Midbrain (tissue), 1 donor: ENCODE results near the gene ELL2.
A peak's percentile ranks its signal among the peaks of the same experiment; 100 is the strongest.
"Not testable (repeated sequence)": the region's sequence is repeated elsewhere in the genome, so short reads cannot be mapped to it uniquely, and the experiment has no call there.

ENCODE experiments used
- DNase-seq: peaks from one replicate; lab custom pipeline; 2025; lab: John Stamatoyannopoulos, UW

Gene ELL2

DNA sequence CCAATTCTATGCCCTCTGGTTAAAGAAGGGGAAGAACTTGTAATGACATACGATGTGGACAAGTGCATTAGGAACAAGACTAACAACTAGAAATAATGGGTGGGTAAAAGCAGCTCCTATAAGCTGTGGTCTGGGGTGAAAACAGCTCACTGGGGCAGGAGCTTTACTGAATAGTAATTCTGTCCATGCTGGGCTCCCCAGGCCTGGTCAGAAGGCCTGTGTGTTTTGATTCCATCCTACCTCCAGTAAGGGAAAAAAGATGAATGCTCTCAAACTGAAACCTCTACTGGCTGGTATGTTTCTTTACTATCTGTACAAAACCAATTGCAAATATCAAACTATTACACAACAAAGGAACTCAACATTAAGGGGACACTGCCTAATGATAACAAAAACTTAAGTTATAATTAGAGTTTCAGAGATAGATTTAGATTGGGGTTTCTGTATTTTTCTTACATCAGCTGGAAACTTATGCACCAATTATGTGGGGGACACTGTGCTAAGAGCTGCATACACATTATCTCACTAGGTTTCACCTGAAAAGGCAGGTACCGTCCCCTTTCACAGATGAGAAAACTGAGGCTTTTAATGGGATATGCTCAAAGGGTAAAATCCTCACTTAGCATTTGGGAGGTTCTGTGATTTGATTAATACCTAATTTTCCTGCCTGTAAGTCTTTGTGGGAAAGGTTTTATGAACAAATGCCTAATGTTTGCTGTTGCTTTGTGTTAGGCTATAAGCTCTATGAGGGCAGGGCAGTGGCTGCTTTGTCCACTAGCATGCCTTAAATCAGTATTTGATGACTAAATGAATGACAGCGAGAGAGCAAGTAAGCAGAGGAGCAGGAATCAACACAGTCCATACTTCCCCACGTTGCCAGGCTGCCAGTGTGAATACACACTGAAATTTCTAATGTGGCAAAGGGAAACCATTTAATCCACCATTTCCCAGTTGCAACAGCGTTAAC, 53.6 kb downstream of the ELL2 start:
- DNase-seq, result no peak

DNA sequence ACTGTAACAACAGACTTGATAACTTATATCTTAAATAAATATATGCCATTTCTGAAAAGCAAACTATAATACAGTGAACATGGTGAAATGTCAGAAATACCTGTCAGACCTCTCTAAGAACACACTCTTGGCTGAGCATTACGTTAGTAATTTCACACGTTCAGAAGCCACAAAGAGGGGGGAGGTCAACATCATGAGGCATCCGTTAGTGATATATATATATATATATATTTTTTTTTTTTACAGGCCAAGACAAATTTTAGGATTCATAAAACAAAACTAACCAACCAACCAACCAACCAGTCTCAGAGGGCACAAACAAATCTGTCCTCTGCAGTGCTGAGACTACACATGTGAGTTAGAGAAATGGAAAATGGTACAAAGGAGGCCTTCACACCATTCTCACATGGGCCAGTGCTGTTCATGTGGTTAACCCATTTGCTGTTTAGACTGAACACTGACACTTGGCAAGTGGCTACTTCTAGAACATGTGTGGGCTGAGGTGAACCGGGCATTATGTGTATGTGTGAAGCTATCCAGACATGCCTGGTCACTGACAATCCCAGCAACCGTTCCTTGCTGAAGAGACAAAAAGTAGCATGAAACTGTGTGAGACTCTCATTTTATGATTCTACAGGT, 54.5 kb downstream of the ELL2 start:
- no peak for DNase-seq

DNA sequence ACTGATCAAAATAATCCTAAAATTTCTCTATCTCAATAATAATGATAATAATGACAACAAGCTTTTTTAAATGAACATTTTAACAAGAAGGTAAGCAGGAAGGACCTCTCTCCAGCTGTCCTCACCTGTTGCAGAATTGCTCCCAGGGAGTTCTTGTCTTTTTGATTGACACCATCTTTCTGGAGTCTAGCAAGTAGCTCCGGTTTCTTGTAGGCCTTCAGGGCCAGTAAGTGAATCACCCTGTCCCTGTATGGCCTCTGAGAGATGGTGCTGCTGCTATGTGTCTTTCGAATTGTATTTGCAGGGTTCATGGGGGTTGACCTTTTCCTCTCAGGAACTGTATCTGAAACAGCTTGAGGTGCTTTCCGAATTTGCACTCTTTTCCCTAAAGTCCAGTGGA, 55.3 kb downstream of the ELL2 start:
- not testable (repeated sequence) for DNase-seq

DNA sequence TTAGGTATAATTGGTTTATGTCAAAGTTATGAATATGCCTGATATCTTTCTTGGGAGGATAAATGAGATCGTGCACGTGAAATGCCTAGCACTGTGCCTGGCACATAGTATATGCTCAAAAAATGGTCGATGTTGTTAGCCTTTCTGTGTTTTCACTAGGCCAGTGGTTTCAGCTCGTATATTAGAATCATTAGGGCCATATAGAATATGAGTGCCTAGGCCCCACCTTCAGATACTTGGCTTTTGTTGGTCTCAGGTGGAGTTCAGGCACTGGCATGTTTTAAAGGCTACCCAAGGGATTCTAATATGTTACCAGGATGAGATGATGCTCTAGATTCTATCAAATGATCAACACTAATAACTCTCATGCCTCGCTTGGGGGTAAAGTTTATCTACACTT, 56.8 kb downstream of the ELL2 start:
- no peak for DNase-seq

DNA sequence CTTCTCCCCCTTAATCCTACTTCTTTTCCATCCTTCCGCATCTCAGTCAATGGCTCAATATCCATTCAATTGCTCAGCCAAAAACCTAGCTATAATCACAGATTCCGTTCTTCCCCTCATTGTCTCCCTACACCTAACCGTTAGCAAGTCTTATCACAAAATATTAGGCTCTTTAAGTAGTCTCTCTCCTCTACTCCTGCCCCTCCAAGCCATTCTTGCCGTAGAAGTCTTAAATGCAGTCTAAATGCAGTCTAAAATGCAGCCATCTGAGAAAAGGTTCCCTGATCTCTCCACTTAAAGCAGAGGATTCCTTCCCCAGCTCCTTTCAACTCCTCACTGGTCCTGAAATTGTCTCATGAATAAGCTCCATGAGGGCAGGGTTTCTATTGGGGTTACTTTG, 57.8 kb downstream of the ELL2 start:
- DNase-seq, result no peak

DNA sequence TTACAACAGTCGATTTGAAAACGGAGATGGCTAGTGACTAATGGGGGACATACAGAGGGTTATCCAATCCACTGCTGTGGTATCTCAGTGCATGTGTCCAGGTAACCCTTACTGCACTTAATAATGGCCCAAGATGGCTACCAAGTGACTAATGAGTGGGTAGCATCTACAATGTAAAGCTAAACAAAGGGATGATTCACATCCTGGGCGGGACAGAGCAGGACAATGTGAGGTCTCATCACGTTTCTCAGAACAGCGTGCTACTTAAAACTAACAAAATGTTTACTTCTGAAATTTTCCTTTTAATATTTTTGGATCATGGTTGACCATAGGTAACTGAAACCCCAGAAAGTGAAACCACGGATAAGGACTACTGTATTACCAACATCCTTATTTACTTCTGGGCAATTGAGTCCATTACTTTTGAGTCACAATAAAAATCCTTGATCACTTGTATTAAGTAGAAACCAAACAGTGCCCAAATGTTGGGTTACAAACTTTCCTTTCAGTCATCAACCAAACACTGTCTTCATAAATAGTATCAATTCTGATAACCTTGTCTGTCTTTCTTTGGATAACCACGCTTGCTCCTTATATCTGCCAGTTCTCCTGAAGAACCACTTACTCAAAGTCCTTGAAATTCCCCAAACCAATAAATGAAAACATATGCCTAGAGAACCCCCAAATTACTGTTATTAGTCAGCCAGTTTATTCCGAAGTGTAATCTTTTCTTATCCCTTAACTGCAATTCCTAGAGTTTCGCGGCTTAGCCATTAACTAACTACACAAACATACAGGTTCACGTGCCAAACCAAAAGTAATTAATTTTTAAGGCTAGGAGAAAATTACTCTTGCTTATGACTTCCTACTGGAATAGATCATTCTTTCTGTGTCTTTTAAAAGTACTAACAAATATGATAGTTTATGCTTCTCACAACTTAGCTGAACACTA, 59.7 kb downstream of the ELL2 start:
- DNase-seq, result no peak

DNA sequence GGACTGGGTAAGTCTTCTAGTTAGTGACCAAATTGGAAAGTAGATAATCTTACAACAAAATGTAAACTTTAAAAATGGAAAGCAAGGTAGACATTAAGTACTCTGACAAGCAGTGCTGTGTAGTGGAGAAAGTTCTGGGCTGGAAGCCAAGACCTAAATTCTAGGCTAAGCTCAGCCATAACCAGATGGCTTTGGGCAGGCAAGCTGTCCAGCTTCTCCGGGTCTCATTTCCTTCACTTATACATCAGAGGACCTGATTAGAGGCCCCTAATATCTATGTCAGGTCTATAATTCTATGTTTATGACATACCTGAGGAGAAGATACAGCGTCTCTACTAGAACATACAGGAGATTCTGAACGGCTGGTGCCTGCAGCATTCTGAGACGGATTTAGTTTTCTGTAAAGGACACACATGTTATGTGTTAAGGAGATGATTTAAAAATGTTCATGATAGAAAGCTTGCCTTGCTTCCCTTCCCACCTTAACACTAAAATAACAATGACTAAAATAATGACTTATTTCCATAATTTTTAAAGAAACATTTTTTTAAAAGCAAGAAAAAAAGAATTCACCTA, 61.2 kb downstream of the ELL2 start:
- DNase-seq, result peak; percentile 36

DNA sequence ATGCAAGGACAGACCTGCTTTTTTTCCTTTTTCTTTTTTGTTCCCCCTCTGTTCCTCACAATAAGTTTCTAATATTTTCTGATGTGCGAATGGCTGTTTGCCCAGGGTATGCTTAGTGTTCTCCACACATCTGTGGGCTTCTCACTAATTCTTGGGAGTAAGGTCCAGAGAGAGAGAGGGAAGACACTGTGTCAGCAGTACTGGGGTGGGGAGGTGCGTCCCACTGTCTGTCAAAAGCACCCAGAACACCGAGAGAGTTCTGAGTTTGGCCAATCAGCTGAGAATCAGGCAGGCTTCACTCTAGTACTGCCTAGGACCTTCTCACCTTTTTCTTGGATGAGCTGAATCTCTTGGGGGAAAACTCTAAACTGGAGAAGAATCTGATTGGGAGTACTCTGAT, 61.8 kb downstream of the ELL2 start:
- no peak for DNase-seq

DNA sequence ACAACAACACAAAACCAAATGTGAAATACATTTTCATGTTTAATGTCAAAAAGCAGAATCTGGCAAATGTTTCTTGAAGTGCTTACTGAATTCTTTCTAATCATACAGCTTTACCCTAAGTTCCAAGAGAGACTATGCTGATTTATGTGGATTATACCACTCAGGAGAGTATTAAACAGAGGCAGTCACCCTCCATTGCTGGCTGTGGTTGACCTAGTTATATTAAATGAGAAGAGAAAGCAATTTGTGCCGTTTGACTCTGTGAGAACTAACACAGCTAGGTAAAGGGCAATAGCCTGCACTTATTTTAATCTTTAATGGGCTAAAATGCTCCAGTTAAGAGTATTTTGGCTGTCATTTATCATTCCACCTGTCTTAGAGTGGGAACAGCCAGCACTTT, 62.6 kb downstream of the ELL2 start:
- no peak for DNase-seq

DNA sequence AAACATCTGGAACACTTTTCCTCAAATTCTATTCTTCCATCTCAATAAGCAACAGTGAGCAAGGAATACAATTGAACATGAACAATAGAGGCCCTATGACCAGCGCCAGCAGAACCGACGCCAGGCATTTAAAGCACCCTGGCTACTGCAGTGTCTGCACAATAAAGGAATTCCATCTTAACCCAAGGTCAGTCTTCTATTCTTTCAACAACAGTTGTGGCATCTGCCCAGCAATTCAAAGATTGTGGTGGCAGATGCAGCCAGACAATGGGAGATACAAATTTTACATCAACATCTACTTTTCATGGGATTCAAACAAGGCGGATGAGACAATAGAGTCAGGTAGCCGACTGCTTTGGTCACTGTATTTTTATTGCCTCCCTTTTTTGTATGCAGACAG, 65.9 kb downstream of the ELL2 start:
- peak; percentile 65 for DNase-seq

DNA sequence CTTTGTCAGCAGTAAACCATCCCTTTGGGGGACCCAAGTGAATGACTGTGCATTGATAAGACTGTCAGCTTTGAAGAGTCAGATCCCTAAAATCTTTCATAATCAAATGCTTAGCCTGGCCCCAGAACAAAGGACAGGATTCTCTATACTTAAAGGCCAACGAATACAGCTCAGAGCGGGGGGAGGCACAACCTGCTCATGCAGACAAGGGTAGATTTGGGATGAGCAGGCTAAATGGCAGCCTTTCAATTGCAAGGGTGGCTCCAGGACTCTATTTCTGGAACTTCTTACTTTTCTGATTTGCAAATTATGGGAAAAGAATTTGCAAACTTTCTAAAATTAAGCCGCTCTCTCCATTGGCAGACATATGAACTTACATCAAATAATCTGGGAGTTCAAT, 66.4 kb downstream of the ELL2 start:
- no peak for DNase-seq

DNA sequence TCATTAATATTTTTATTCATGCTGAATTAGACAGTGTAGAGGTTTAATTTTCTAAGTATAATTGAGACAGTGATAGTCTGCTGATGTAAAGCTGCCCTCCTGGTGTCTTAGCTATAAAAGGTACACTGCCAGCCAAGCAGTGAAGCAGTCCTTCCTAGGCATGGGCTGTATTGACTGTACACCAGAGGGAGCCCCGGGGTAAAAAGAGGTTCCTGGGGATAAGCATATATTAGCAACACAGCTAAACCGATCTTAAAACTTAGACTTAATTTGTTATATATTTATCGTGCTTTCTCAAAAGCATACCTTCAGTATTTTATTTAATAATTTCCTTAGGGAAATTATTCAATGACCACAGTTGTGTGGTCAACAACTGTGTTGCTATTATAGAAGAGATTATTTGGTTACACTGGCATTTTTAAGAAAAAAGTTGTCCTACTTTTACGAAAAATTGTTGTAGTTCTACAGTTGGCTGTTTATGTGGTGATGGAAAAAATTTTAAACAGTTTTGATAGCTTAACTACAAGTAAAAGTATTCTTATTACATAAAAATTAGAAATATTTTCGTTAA, 68.8 kb downstream of the ELL2 start:
- peak; percentile 15 for DNase-seq

DNA sequence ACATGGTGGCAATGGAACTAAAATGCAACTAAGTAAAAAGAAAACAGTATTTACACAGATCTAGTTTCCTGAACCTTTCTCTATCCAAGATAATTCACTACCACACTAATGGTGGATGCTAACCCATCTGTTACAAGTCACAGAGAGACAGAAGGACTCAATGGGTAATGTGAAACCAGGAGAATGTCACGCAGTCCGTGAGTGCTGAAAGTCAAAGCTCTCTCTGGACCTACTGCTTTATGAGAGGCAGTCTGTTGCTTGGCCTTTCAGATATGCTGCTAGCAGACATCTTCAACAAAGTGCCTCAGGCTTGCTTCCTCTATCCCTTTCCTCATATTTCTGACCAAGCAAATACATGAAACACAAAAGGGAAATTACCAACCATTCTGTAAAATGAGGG, 70.2 kb downstream of the ELL2 start:
- no peak for DNase-seq

DNA sequence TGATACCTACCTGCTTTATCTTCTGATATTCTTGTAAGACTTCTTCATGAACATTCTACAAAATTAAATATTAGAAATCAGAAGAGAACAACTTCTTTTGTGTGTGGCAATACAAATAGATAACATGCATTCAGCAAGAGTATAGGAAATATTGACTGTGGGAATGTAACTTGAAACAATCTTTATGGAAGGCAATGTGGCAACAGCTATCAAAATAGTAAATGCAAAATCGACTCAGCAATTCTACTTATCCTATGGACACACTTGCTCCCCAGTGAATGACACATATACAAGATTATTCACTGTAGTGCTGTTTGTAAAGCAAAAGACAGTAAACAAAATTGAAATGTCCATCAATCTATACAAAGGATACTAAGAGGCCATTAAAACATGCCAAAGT, 72.6 kb downstream of the ELL2 start:
- no peak for DNase-seq

DNA sequence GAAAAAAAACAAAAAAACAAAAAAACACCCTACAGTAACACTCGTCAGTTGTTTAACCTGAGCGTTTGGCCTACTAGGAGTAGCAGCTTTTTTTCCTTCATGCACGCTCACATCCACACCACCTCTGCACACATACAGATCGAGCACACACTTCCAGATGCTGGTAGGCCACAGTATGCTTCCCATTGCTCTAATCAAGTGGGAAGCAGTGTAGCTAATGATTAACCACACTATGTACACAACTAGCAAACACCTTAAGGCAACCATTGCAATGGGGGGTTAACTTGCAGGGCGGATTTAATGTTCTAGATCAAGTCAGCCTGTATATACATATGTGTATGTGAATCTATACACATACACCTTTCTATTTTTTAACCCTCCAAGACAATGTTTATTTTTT, 73.7 kb downstream of the ELL2 start:
- no peak for DNase-seq

DNA sequence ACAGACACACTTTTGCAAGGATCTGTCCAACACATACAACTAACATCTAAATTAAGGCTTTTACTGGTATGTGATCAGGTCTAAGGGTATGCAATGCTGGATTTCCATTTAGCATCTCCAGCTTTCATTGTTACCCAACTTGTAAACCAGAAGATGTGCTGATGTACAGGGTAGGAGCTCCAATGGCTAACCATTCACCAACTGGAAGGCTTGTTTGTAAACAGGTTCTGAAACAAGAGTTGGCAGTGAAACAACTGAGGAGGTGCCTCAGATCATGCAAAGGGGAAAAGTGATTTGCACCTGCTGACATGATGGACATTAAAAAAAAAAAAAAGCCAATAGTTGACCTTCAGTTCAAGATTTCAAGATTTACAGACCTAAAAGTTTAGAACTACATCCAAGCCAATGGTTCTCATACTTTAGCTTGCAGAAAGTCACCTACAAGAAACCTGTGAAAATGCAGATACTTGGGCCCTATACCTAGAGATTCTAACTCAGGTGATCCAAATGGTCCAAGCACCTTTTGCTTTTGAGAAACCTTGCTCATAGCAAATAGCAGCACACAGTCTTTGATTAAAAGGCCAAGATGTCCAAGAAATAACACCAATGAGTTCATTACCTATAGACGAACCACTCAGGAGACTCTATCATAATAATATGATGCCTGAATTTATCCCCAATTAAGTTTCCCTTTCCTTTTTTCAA, 75.2 kb downstream of the ELL2 start:
- DNase-seq, result no peak

DNA sequence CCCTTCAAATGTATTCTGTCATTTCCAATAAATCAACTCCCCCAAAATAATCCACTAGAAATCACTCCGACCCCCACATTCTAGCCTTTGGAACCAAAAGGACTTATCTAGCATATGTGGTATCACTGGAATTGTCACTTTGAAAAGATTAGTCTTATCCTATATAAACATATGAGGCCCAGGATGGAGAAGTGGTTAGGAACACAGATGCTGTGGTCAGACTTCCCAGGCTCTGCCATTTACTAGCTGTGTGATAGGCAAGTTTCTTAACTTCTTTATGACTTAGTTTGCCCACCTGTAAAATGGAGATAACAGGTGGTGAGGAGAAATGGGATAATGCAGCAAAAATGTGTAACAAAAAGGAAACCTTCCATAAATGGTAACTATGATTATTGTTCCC, 77.1 kb downstream of the ELL2 start:
- DNase-seq, result no peak

DNA sequence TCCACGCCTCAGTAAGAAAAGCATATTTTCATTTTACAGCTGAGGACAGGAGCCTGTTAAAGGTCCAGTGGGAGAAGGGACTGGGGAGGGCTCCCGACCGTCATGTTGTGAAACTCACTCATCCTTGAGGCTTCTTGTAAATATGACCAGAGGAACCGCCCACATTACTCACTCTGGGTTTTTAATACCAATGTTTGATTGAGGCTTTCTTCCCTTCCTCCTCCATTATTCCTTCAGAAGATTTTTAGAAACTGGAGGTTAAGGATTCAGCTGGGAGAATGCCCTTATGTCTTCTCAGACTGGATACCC, 77.7 kb downstream of the ELL2 start:
- DNase-seq, result no peak

DNA sequence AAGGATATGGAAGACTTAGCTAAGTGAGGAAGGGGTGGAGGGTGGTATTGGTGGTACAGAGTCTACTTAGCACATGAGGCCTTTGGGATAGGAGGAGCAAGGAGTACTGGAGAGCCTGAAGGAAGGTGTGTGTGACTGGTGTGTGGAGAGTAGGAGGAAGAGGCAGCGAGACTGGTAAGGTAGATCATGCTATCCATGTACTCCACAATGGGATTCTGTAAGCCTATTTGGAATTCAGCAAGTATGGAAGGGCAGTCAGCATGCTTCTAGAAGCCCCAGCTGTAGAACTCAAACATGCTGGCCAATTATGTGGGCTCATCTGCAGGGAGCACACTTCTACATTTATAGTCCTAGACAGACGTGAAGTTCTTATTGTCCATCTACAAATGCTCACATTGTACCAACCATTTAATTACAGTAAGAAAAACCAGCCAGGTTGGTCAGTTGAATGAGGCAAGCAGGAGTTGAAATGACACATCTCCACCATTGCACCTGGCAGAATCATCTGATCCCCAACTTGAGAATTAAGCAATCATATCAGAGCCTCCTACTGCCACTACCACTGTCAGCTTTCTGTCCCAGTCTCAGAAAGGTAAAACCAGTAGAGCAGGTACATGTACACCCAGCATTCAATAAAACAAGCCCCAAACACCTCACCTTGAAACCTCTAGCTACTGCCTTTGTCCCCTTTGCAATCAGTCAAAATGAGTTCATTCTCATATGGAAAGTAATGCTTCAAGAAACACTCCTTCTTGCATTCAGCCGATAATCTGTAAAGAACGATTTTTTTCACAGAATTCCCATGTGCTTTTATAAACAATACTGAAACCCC, 78.2 kb downstream of the ELL2 start:
- no peak for DNase-seq

DNA sequence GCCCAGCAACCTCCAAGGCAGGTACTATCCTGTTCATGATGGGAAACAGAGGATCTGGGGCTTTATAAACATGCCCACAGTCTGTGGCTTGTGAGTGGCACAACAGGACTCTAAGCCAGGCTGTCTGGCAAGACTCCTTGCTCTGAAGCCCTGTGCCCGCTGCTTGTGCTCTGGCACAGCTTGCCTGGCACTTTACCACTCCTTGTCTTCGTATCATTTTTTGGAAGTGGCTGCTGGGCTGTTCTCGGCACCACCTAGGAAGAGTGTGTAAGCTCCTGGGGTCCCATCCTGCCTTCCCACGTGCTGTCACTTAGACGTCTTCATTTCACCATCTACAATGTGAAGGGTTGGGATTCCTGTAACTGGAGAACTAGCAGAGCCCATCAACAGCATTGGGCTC, 79.8 kb downstream of the ELL2 start:
- DNase-seq, result no peak
